Stomach (tissue), 9 donors: ENCODE measurements around the gene TFF1. TPM values are rescaled to one million over a fixed set of nuclear protein-coding genes. Genes with fewer than 3 reads are reported as not detected.
"Not testable (repeated sequence)": the region's sequence is repeated elsewhere in the genome, so short reads cannot be mapped to it uniquely, and the experiment has no call there.

ENCODE experiments used
- DNase-seq, 2 donors: peaks; one replicate each; pipeline versions ENCODE4 v3.0.0 to v3.0.0-alpha.2; 2013 to 2019
- H3K27ac ChIP-seq, 5 donors: fragments of 200-600 bp in 4 of 5; sonication (generic) in 4 of 5; one replicate each; pipeline ENCODE4 v1.5.1; 2013 to 2019; ENCODE audit warnings: mild to moderate bottlenecking in 1 of 5, moderate library complexity in 1 of 5
- H3K27me3 ChIP-seq, 3 donors: fragments of 200-600 bp; sonication (generic); one replicate each; pipeline ENCODE4 v1.5.1; 2017 to 2019; ENCODE audit warnings: mixed run types in 1 of 3
- H3K36me3 ChIP-seq, 4 donors: fragments of 200-600 bp; sonication (generic); 1 replicate in 3 of 4; 2 replicates in 1 of 4; pipeline ENCODE4 v1.5.1; 2016 to 2019
- H3K4me1 ChIP-seq, 4 donors: fragments of 200-600 bp; sonication (generic); one replicate each; pipeline ENCODE4 v1.5.1; 2016 to 2019
- H3K4me3 ChIP-seq, 4 donors: fragments of 200-600 bp; sonication (generic) in 3 of 4; one replicate each; pipeline ENCODE4 v1.5.1; 2016 to 2019; ENCODE audit warnings: mild to moderate bottlenecking in 1 of 4
- H3K9me3 ChIP-seq, 4 donors: fragments of 200-600 bp; sonication (generic); one replicate each; pipeline ENCODE4 v1.5.1; 2016 to 2019
- CTCF ChIP-seq, 7 experiments: fragments of 450-650 bp in 4 of 7; fragments of 200-600 bp in 3 of 7; sonication (generic) in 3 of 7; IDR thresholded peaks; one replicate each; pipeline ENCODE4 v1.5.1; 2016 to 2019; ENCODE audit warnings: antibody characterized with exemption in 7 of 7, control low read depth in 2 of 7, mild to moderate bottlenecking in 1 of 7
- EP300 ChIP-seq: sonication (generic); formaldehyde crosslinking; IDR thresholded peaks from one replicate; pipeline ENCODE4 v1.6.1; 2017; ENCODE audit warnings: antibody characterized with exemption
- POLR2A ChIP-seq, 4 donors: fragments of 450-650 bp; IDR thresholded peaks; one replicate each; pipeline ENCODE4 v1.6.1; 2016; ENCODE audit warnings: antibody characterized with exemption in 4 of 4, control low read depth in 2 of 4, mild to moderate bottlenecking in 1 of 4, moderate library complexity in 1 of 4
- POLR2AphosphoS5 ChIP-seq, 3 donors: sonication (generic); formaldehyde crosslinking; IDR thresholded peaks; one replicate each; pipeline ENCODE4 v1.6.1; 2016; ENCODE audit warnings: antibody characterized with exemption in 3 of 3
- WGBS, 5 donors: extraction: QIAGEN DNeasy Blood & Tissue Kit in 3 of 5; methylation state at CpG; one replicate each; pipeline versions ENCODE4 v1.1.5 to v1.1.7; 2013 to 2018; 5-methylcytosine and 5-hydroxymethylcytosine counted together
- intact Hi-C: fragments of 100-400 bp; cut with DNase I; formaldehyde crosslinking; loops from one replicate; pipeline ENCODE4 v1.15.1; 2023; ENCODE audit warnings: low total_unique reads
- polyA plus RNA-seq, 3 donors: library from polyadenylated mRNA; stranded (reverse); fragments of 200-250 nt; gene quantifications; one replicate each; pipeline ENCODE4 v1.2.3, GENCODE V29; 2013
- total RNA-seq, 5 donors: library from RNA; depleted of rRNA; stranded (reverse); fragments of >200 nt; gene quantifications; one replicate each; pipeline versions ENCODE4 v1.1.0 to v1.2.3, GENCODE V29; 2014 to 2016
- donor health status: healthy with polysubstance abuse.
- donor health status: Bipolar disorder and iron deficiency.
- donor health status: healthy.

The TFF1 gene
- total and polyA plus RNA-seq, 8 donors, result 62.4 to 10,944 (median 721) TPM; not detected in 1

- Histone ChIP-seq H3K36me3 (no peaks in the 10 kb centered on the region), H3K4me3 (no peak overlapping the region), H3K27me3 (peaks cover 0 to 48% (median 0%) of the 10 kb centered on the region in 3 donors), H3K4me1 (peaks cover 0 to 7% (median 2%) of the 10 kb centered on the region in 4 donors), H3K27ac (no peak overlapping the region), H3K9me3 (no peaks in the 10 kb centered on the region)
- TF ChIP-seq POLR2AphosphoS5 (IDR thresholded peaks at IDR 0.05), result no peak
- no peak for TF ChIP-seq POLR2A (IDR thresholded peaks at IDR 0.05)
- no peak for TF ChIP-seq CTCF (IDR thresholded peaks at IDR 0.05)
- no peak for TF ChIP-seq EP300
- WGBS, 5 donors, result 56 to 75% (median 70%) methylated on average over 17 to 21 of the region's 21 CpGs
- no peak for DNase-seq
- intact Hi-C loops, result no loop called here
These were observed 45.7 kb upstream of the TFF1 start for GRCh38 chr21:42411891-42412635.

GRCh38 chr21:42411197-42411869, 45.0 kb upstream of the TFF1 start:
- no peaks in the 10 kb centered on the region for H3K36me3 ChIP-seq
- no peak overlapping the region for H3K4me3 ChIP-seq
- no peak for DNase-seq
- intact Hi-C loops, result no loop called here
- no peaks in the 10 kb centered on the region for H3K9me3 ChIP-seq
- peaks cover 0 to 7% (median 2%) of the 10 kb centered on the region in 4 donors for H3K4me1 ChIP-seq
- H3K27ac ChIP-seq, result no peak overlapping the region
- peaks cover 0 to 48% (median 0%) of the 10 kb centered on the region in 3 donors for H3K27me3 ChIP-seq
- 51 to 67% (median 65%) methylated on average over 7 of the region's 7 CpGs for WGBS, 5 donors
- TF ChIP-seq EP300, result no peak
- no peak for TF ChIP-seq CTCF (IDR thresholded peaks at IDR 0.05)
- TF ChIP-seq POLR2AphosphoS5 (IDR thresholded peaks at IDR 0.05), result no peak
- TF ChIP-seq POLR2A (IDR thresholded peaks at IDR 0.05), result no peak

- Histone ChIP-seq H3K36me3 (no peaks in the 10 kb centered on the region), H3K27ac (no peak overlapping the region), H3K4me3 (no peak overlapping the region), H3K9me3 (no peaks in the 10 kb centered on the region), H3K27me3 (peaks cover 0 to 37% (median 0%) of the 10 kb centered on the region in 3 donors), H3K4me1 (peaks cover 0 to 7% (median 2%) of the 10 kb centered on the region in 4 donors)
- no peak for DNase-seq
- TF ChIP-seq POLR2AphosphoS5 (IDR thresholded peaks at IDR 0.05) (no peak), POLR2A (IDR thresholded peaks at IDR 0.05) (no peak), CTCF (IDR thresholded peaks at IDR 0.05) (no peak), EP300 (no peak)
- WGBS, 5 donors, result 74 to 87% (median 84%) methylated on average over 7 of the region's 7 CpGs
- intact Hi-C loops, result loop anchor here (10.0 kb wide), 1 partner anchor 55 kb away; the partner anchor contains the start of gene TFF2
These were observed 43.0 kb upstream of the TFF1 start for GRCh38 chr21:42409366-42409765.

GRCh38 chr21:42408718-42409117, 42.4 kb upstream of the TFF1 start:
- H3K4me3 ChIP-seq, H3K27ac ChIP-seq, DNase-seq, H3K9me3 ChIP-seq, H3K4me1 ChIP-seq, H3K36me3 ChIP-seq: not testable (repeated sequence)
- 87 to 92% (median 88%) methylated on average over 5 of the region's 5 CpGs for WGBS, 5 donors
- intact Hi-C loops, result loop anchor here (10.0 kb wide), 1 partner anchor 54 kb away; the partner anchor contains the start of gene TFF2
- peaks cover 0 to 39% (median 0%) of the 10 kb centered on the region in 3 donors for H3K27me3 ChIP-seq
